Endothelial cell of umbilical vein (primary cell): ENCODE data around the gene CERS3. TPM values are rescaled to one million over a fixed set of nuclear protein-coding genes. Genes with fewer than 3 reads are reported as not detected.

Experiments
- BruUV-seq: library from RNA; stranded (reverse); fragments of 400-500 nt; replicated peaks from 2 replicates; lab custom pipeline; 2021; lab: Mats Ljungman, UMichigan
- CTCF ChIA-PET: fragments of 300-600, 350-600 bp; sonication (Branson Sonifier 250); formaldehyde crosslinking; loops from one replicate; lab custom pipeline; 2021; ENCODE audit warnings: antibody characterized with exemption, inconsistent platforms; lab: Charles Lee
- POLR2A ChIA-PET: fragments of 300-600, 350-600 bp; sonication (Branson Sonifier 250); formaldehyde crosslinking; loops from one replicate; lab custom pipeline; 2021; ENCODE audit warnings: antibody characterized with exemption, inconsistent platforms; lab: Charles Lee
- DNase-seq: peaks from one replicate; pipeline ENCODE4 v3.0.0-alpha.2; 2011; ENCODE audit warnings: low read depth, low spot score
- FAIRE-seq: peaks from 2 replicates; lab custom pipeline; 2011; peaks lifted over from hg19 to GRCh38; lab: Jason Lieb, UNC
- H2AFZ ChIP-seq: 2 replicates; pipeline ENCODE4 v1.6.0; 2012; ENCODE audit warnings: low read depth, low read length, control low read depth, inconsistent platforms
- H3K27ac ChIP-seq: 2 replicates; pipeline ENCODE4 v1.5.1; 2011; ENCODE audit warnings: low read depth, mild to moderate bottlenecking, control low read depth, low read length, moderate library complexity; ENCODE audit not compliant: insufficient read depth
- H3K27me3 ChIP-seq, 2 experiments: 2 replicates each; pipeline versions ENCODE4 v1.6.0 to v1.6.1; 2011; ENCODE audit warnings: low read length in 2 of 2, mixed read lengths in 1 of 2; ENCODE audit not compliant: control insufficient read depth in 2 of 2, insufficient read depth in 2 of 2
- H3K36me3 ChIP-seq, 2 experiments: 2 replicates in 1 of 2; 3 replicates in 1 of 2; pipeline ENCODE4 v1.5.1; 2011; ENCODE audit warnings: low read length in 2 of 2, mild to moderate bottlenecking in 1 of 2, moderate library complexity in 1 of 2; ENCODE audit not compliant: control insufficient read depth in 2 of 2, insufficient read depth in 2 of 2; ENCODE audit errors: extremely low read depth in 1 of 2
- H3K4me1 ChIP-seq: 3 replicates; pipeline ENCODE4 v1.5.1; 2011; ENCODE audit warnings: mild to moderate bottlenecking, low read length; ENCODE audit not compliant: control insufficient read depth, insufficient read depth; ENCODE audit errors: extremely low read depth
- H3K4me2 ChIP-seq: 2 replicates; pipeline ENCODE4 v1.6.1; 2011; ENCODE audit warnings: low read length, control low read depth, mixed read lengths; ENCODE audit not compliant: insufficient read depth
- H3K4me3 ChIP-seq, 3 experiments: fragments of 200-600 bp in 1 of 3; sonication (generic), shearing (Covaris generic) in 1 of 3; replicated peaks in 1 of 3; 2 replicates each; pipeline ENCODE4 v1.5.1; 2011 to 2016; ENCODE audit warnings: control low read depth in 3 of 3, low read length in 3 of 3, mild to moderate bottlenecking in 2 of 3, inconsistent platforms in 1 of 3, low read depth in 1 of 3, moderate library complexity in 1 of 3; ENCODE audit not compliant: insufficient read depth in 1 of 3
- H3K79me2 ChIP-seq: 2 replicates; pipeline ENCODE4 v1.6.0; 2012; ENCODE audit warnings: low read length, inconsistent platforms; ENCODE audit not compliant: control insufficient read depth, insufficient read depth
- H3K9ac ChIP-seq: replicated peaks from 2 replicates; pipeline ENCODE3; 2011; ENCODE audit warnings: low read length, control low read depth; ENCODE audit not compliant: insufficient read depth; ENCODE audit errors: extremely low read depth
- H3K9me1 ChIP-seq: replicated peaks from 3 replicates; pipeline ENCODE4 v1.6.0; 2011; ENCODE audit warnings: mild to moderate bottlenecking, low read length; ENCODE audit not compliant: control insufficient read depth, insufficient read depth; ENCODE audit errors: extremely low read depth
- H3K9me3 ChIP-seq: replicated peaks from 2 replicates; pipeline ENCODE4 v1.5.1; 2012; ENCODE audit warnings: low read length, inconsistent platforms; ENCODE audit not compliant: control insufficient read depth, insufficient read depth
- H4K20me1 ChIP-seq: replicated peaks from 2 replicates; pipeline ENCODE3; 2011; ENCODE audit warnings: mild to moderate bottlenecking, low read length; ENCODE audit not compliant: control insufficient read depth, insufficient read depth; ENCODE audit errors: extremely low read depth
- CTCF ChIP-seq, 2 donors: IDR thresholded peaks; 1 replicate in 1 of 2; 2 replicates in 1 of 2; pipeline ENCODE4 v1.5.1; 2011; ENCODE audit warnings: low read length in 2 of 2, mild to moderate bottlenecking in 2 of 2, moderate library complexity in 2 of 2, control low read depth in 1 of 2, inconsistent platforms in 1 of 2, low read depth in 1 of 2; ENCODE audit not compliant: insufficient read depth in 1 of 2; ENCODE audit errors: extremely low read depth in 1 of 2
- EZH2 ChIP-seq: IDR thresholded peaks from 2 replicates; pipeline ENCODE4 v1.6.1; 2012; ENCODE audit warnings: borderline replicate concordance, low read depth, mild to moderate bottlenecking, moderate library complexity, low read length, inconsistent platforms; ENCODE audit not compliant: severe bottlenecking
- FOS ChIP-seq: IDR thresholded peaks from 2 replicates; pipeline ENCODE4 v1.6.1; 2011; ENCODE audit warnings: mild to moderate bottlenecking, low read length, moderate library complexity, borderline replicate concordance; ENCODE audit not compliant: insufficient read depth
- GATA2 ChIP-seq: IDR thresholded peaks from 2 replicates; pipeline ENCODE4 v1.7.0; 2011; ENCODE audit warnings: low read depth, mild to moderate bottlenecking, moderate library complexity, mixed read lengths, low read length; ENCODE audit not compliant: insufficient read length, insufficient read depth
- JUN ChIP-seq: IDR thresholded peaks from 2 replicates; pipeline ENCODE4 v1.6.1; 2011; ENCODE audit warnings: borderline replicate concordance, low read depth; ENCODE audit not compliant: insufficient read length, insufficient read depth
- MAX ChIP-seq: IDR thresholded peaks from 2 replicates; pipeline ENCODE4 v1.6.1; 2011; ENCODE audit not compliant: insufficient read depth, insufficient read length
- MYC ChIP-seq: IDR thresholded peaks from one replicate; pipeline ENCODE4 v1.6.1; 2011; ENCODE audit warnings: mild to moderate bottlenecking, low read depth, low read length
- POLR2A ChIP-seq: IDR thresholded peaks from 2 replicates; pipeline ENCODE4 v1.6.1; 2012; ENCODE audit warnings: low read depth, mild to moderate bottlenecking, control low read depth, low read length
- POLR2AphosphoS5 ChIP-seq: IDR thresholded peaks from 2 replicates; pipeline ENCODE4 v1.6.1; 2012; ENCODE audit warnings: low read depth, mild to moderate bottlenecking, control low read depth, low read length, moderate library complexity; ENCODE audit not compliant: insufficient read depth
- dilution Hi-C: fragments of 300-500 bp; cut with MboI; formaldehyde crosslinking; loops from one replicate; pipeline ENCODE4 v1.15.0; 2019; ENCODE audit warnings: low sequenced_read_pairs; ENCODE audit not compliant: extremely low pct_ligation_motif_present
- intact Hi-C: fragments of 100-400 bp; cut with micrococcal nuclease; formaldehyde crosslinking; loops from one replicate; pipeline ENCODE4 v1.10.0; 2022
- polyA plus RNA-seq, 4 experiments: library from polyadenylated mRNA; depleted of rRNA in 3 of 4; stranded (reverse) in 3 of 4; unstranded in 1 of 4; fragments of >200 nt; gene quantifications; 2 replicates each; pipeline versions ENCODE4 v1.2.1 to v1.2.3, GENCODE V29; 2011 to 2012; ENCODE audit warnings: missing spikeins in 1 of 4
- total RNA-seq: library from RNA; stranded (reverse); gene quantifications from 2 replicates; pipeline ENCODE4 v1.2.3, GENCODE V29; 2021

CERS3 gene
- total and polyA plus RNA-seq, 2 donors (not counting 3 experiments of a cell fraction or from before 2014, with no cell fraction given): not detected

GRCh38 chr15:100559330-100559729 lies 30.6 kb upstream of the CERS3 start:
- dilution Hi-C loops (no loop called here), intact Hi-C loops (no loop called here)
- DNase-seq: no peak
- ChIA-PET POLR2A (no interaction called here), CTCF (interaction anchor here (1.4 kb wide), 1 partner anchor 13 kb away, joined by 8 read pairs; no protein-coding TSS in a partner anchor)
- no peak overlapping the region for H3K4me3 ChIP-seq
- H3K79me2 ChIP-seq: no peaks in the 10 kb centered on the region
- no peak for FAIRE-seq
- no peak overlapping the region for H2AFZ ChIP-seq
- no peak overlapping the region for H3K9ac ChIP-seq
- no peaks in the 10 kb centered on the region for H3K9me1 ChIP-seq
- TF ChIP-seq MYC (no peak), MAX (no peak), CTCF (IDR thresholded peaks at IDR 0.05; ENCODE audit: extremely low read depth in 1 of 2, insufficient read depth in 1 of 2, low read depth in 1 of 2, low read length in 2 of 2) (no peak), JUN (no peak), EZH2 (no peak), GATA2 (no peak), POLR2A (no peak), POLR2AphosphoS5 (no peak), FOS (no peak)
- H3K27ac ChIP-seq: no peak overlapping the region
- H3K36me3 ChIP-seq: no peaks in the 10 kb centered on the region
- no peaks in the 10 kb centered on the region for H4K20me1 ChIP-seq
- no peaks in the 10 kb centered on the region for H3K27me3 ChIP-seq
- no peaks in the 10 kb centered on the region for H3K4me1 ChIP-seq
- H3K9me3 ChIP-seq: no peaks in the 10 kb centered on the region
- BruUV-seq: no TSS peak
- H3K4me2 ChIP-seq: no peak overlapping the region
